ENCODE data around the gene RMC1. TPM values are rescaled to one million over a fixed set of nuclear protein-coding genes. Genes with fewer than 3 reads are reported as not detected.

The RMC1 gene
- total RNA-seq, 1 donor from 2014 or later = 17.7 TPM

GRCh38 chr18:23498117-23498516, 5.2 kb upstream of the RMC1 start:
- H3K9me3 ChIP-seq = no peaks in the 10 kb centered on the region
- intact Hi-C loops (cut with DNase I) = no loop called here
- no peaks in the 10 kb centered on the region for H3K27me3 ChIP-seq
- TF ChIP-seq POLR2A (IDR thresholded peaks at IDR 0.05) (no peak), POLR2AphosphoS5 (IDR thresholded peaks at IDR 0.05; ENCODE audit: insufficient read depth in 1 of 2, low read depth in 1 of 2) (no peak), CTCF (IDR thresholded peaks at IDR 0.05) (no peak)
- no peak for DNase-seq (ENCODE audit: extremely low spot score in 2 of 2)
- H3K4me3 ChIP-seq = no peak overlapping the region
- peaks cover 9% of the 10 kb centered on the region for H3K4me1 ChIP-seq
- no peak overlapping the region for H3K27ac ChIP-seq
- no peaks in the 10 kb centered on the region for H3K36me3 ChIP-seq

GRCh38 chr18:23498877-23499276, 4.4 kb upstream of the RMC1 start:
- Histone ChIP-seq H3K4me1 (peaks cover 10% of the 10 kb centered on the region), H3K27me3 (no peaks in the 10 kb centered on the region), H3K4me3 (no peak overlapping the region), H3K36me3 (no peaks in the 10 kb centered on the region), H3K9me3 (no peaks in the 10 kb centered on the region), H3K27ac (no peak overlapping the region)
- no peak for DNase-seq (ENCODE audit: extremely low spot score in 2 of 2)
- no peak for TF ChIP-seq POLR2A (IDR thresholded peaks at IDR 0.05)
- peak in 2 of 3 experiments; percentile 47 to 65 for TF ChIP-seq CTCF (IDR thresholded peaks at IDR 0.05)
- intact Hi-C loops (cut with DNase I) = no loop called here

- H3K4me3 ChIP-seq = no peak overlapping the region
- H3K27me3 ChIP-seq = no peaks in the 10 kb centered on the region
- H3K4me1 ChIP-seq = peaks cover 15% of the 10 kb centered on the region
- no peak for DNase-seq (ENCODE audit: extremely low spot score in 2 of 2)
- H3K9me3 ChIP-seq = no peaks in the 10 kb centered on the region
- H3K27ac ChIP-seq = no peak overlapping the region
- intact Hi-C loops (cut with DNase I) = no loop called here
- no peak for TF ChIP-seq POLR2AphosphoS5 (IDR thresholded peaks at IDR 0.05; ENCODE audit: insufficient read depth in 1 of 2, low read depth in 1 of 2)
- TF ChIP-seq POLR2A (IDR thresholded peaks at IDR 0.05) = no peak
- no peak for TF ChIP-seq CTCF (IDR thresholded peaks at IDR 0.05)
- no peaks in the 10 kb centered on the region for H3K36me3 ChIP-seq
These were observed 4.0 kb upstream of the RMC1 start for GRCh38 chr18:23499291-23499781.

- no peaks in the 10 kb centered on the region for H3K9me3 ChIP-seq
- no peak overlapping the region for H3K27ac ChIP-seq
- intact Hi-C loops (cut with DNase I) = loop anchor here (5.0 kb wide), 1 partner anchor 86 kb away; the partner anchor contains the start of gene NPC1
- peaks cover 30% of the 10 kb centered on the region for H3K4me1 ChIP-seq
- no peak overlapping the region for H3K4me3 ChIP-seq
- TF ChIP-seq CTCF (IDR thresholded peaks at IDR 0.05) (no peak), POLR2AphosphoS5 (IDR thresholded peaks at IDR 0.05; ENCODE audit: insufficient read depth in 1 of 2, low read depth in 1 of 2) (no peak), POLR2A (IDR thresholded peaks at IDR 0.05) (no peak)
- DNase-seq (ENCODE audit: extremely low spot score in 2 of 2) = no peak
- peaks cover 0 to 6% of the 10 kb centered on the region in 2 donors for H3K36me3 ChIP-seq
- H3K27me3 ChIP-seq = no peaks in the 10 kb centered on the region
These were observed 1.7 kb upstream of the RMC1 start for GRCh38 chr18:23501626-23502025.

GRCh38 chr18:23502516-23503037, 734 bp upstream of the RMC1 start:
- intact Hi-C loops (cut with DNase I) = loop anchor here (5.0 kb wide), 1 partner anchor 85 kb away; the partner anchor contains the start of gene NPC1
- no peaks in the 10 kb centered on the region for H3K9me3 ChIP-seq
- DNase-seq (ENCODE audit: extremely low spot score in 2 of 2) = peak in 1 of 2 donors; percentile 60
- peak overlapping the region; percentile 65 to 93 for H3K4me3 ChIP-seq
- no peak for TF ChIP-seq POLR2AphosphoS5 (IDR thresholded peaks at IDR 0.05; ENCODE audit: insufficient read depth in 1 of 2, low read depth in 1 of 2)
- no peak for TF ChIP-seq POLR2A (IDR thresholded peaks at IDR 0.05)
- TF ChIP-seq CTCF (IDR thresholded peaks at IDR 0.05) = no peak
- peaks cover 39% of the 10 kb centered on the region for H3K4me1 ChIP-seq
- H3K27ac ChIP-seq = peak overlapping the region; percentile 95
- no peaks in the 10 kb centered on the region for H3K27me3 ChIP-seq
- peaks cover 0 to 14% of the 10 kb centered on the region in 2 donors for H3K36me3 ChIP-seq
